Neural progenitor cell (in vitro differentiated cells): ENCODE data around the gene DLX6.

Experiments
- CTCF ChIP-seq: fragments of 200-600 bp; sonication (generic); IDR thresholded peaks from 2 replicates; pipeline ENCODE4 v1.5.1; 2017; ENCODE audit warnings: antibody characterized with exemption, mild to moderate bottlenecking
- EZH2phosphoT487 ChIP-seq: fragments of 200-600 bp; sonication (generic); IDR thresholded peaks from 2 replicates; pipeline ENCODE4 v1.6.1; 2017; ENCODE audit warnings: antibody characterized with exemption

- TF ChIP-seq CTCF (no peak), EZH2phosphoT487 (no peak)
Measured at GRCh38 chr7:97002555-97003261, 2.6 kb upstream of the DLX6 start.
